Uterus (tissue), 4 donors: ENCODE data around the gene FNBP1. TPM values are rescaled to one million over a fixed set of nuclear protein-coding genes. Genes with fewer than 3 reads are reported as not detected.
A peak's percentile ranks its signal among the peaks of the same experiment; 100 is the strongest.

Experiments
- DNase-seq, 2 donors: peaks; one replicate each; pipeline ENCODE4 v3.0.0-alpha.2; 2019 to 2020
- H3K27ac ChIP-seq, 2 donors: fragments of 200-600 bp; sonication (generic); 1 replicate in 1 of 2; 2 replicates in 1 of 2; pipeline ENCODE4 v1.5.1; 2016 to 2018
- H3K27me3 ChIP-seq, 2 donors: fragments of 200-600 bp; sonication (generic); one replicate each; pipeline ENCODE4 v1.5.1; 2018 to 2019; ENCODE audit warnings: control low read depth in 1 of 2
- H3K36me3 ChIP-seq, 2 donors: fragments of 200-600 bp; sonication (generic); one replicate each; pipeline ENCODE4 v1.5.1; 2019; ENCODE audit warnings: control low read depth in 1 of 2
- H3K4me1 ChIP-seq, 2 donors: fragments of 200-600 bp; sonication (generic); one replicate each; pipeline ENCODE4 v1.5.1; 2018 to 2019; ENCODE audit warnings: control low read depth in 1 of 2
- H3K4me3 ChIP-seq, 2 donors: fragments of 200-600 bp; sonication (generic); 1 replicate in 1 of 2; 2 replicates in 1 of 2; pipeline ENCODE4 v1.5.1; 2018 to 2019; ENCODE audit warnings: mild to moderate bottlenecking in 1 of 2
- H3K9me3 ChIP-seq, 2 donors: fragments of 200-600 bp; sonication (generic); one replicate each; pipeline ENCODE4 v1.5.1; 2019; ENCODE audit warnings: control low read depth in 1 of 2
- POLR2A ChIP-seq, 2 donors: fragments of 450-650 bp; IDR thresholded peaks; one replicate each; pipeline ENCODE4 v1.6.1; 2016; ENCODE audit warnings: antibody characterized with exemption in 2 of 2, mild to moderate bottlenecking in 1 of 2, moderate library complexity in 1 of 2
- intact Hi-C: fragments of 100-400 bp; cut with DNase I; formaldehyde crosslinking; loops from one replicate; pipeline ENCODE4 v1.15.1; 2023; ENCODE audit warnings: low total_unique reads
- total RNA-seq, 4 donors: library from RNA; depleted of rRNA in 3 of 4; stranded (reverse); fragments of >200 nt in 3 of 4; gene quantifications; one replicate each; pipeline versions ENCODE4 v1.1.0 to v1.2.4, GENCODE V29; 2014 to 2023
- TF ChIP-seq, protein P1 (sequence below), 4 experiments: fragments of 200-600 bp in 2 of 4; fragments of 450-650 bp in 2 of 4; sonication (generic) in 2 of 4; IDR thresholded peaks; one replicate each; pipeline ENCODE4 v1.5.1; 2016 to 2019; ENCODE audit warnings: antibody characterized with exemption in 4 of 4, mild to moderate bottlenecking in 2 of 4, moderate library complexity in 1 of 4
- donor health status: DM: yes; HTN: yes; CAD: no.

Gene FNBP1
- total RNA-seq, 4 donors from 2014 or later: 18.5 to 102 (median 77.2) TPM

DNA sequence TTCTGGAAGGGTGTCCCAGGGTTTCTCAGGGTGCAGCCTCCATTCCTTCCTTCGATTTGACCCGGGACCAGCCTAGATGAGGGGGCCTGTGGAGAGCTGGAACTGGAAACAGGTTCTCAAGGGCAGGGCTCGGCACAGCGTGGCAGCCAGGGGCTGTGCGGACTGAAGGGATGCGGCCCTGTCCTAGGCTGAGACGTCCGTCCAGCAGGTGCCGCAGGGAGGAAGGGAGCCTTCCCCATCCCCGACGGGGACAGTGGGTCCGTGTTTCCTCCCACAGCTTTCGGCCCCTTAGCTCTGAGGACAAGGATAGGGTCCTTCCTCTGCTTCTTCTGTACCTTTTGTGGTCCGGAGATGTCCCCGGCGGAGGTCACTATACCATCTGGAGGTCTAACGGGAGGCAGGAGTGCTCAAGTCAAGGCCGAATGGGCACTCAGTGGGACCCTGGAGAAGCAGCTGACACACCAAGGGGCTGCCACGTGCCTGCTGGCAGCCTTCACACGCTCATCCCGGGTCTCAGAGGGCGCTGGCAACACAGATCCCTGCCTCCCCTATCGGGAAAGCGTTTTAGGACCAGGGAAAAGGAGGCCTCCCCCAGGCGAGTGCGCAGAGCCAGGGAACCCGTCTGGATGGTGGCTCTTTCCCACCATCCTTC is 157.8 kb downstream of the FNBP1 start:
- Histone ChIP-seq H3K4me1 (peaks cover 0 to 9% of the 10 kb centered on the region in 2 donors), H3K4me3 (peak overlapping the region; percentile 8 to 21), H3K36me3 (no peaks in the 10 kb centered on the region), H3K27me3 (no peaks in the 10 kb centered on the region), H3K27ac (peak overlapping the region; percentile 82 to 87), H3K9me3 (no peaks in the 10 kb centered on the region)
- intact Hi-C loops: loop anchor here (5.0 to 10.0 kb wide), 2 partner anchors 167 to 350 kb away; partner anchors contain the start of gene GPR107
- TF ChIP-seq, protein P1, sequence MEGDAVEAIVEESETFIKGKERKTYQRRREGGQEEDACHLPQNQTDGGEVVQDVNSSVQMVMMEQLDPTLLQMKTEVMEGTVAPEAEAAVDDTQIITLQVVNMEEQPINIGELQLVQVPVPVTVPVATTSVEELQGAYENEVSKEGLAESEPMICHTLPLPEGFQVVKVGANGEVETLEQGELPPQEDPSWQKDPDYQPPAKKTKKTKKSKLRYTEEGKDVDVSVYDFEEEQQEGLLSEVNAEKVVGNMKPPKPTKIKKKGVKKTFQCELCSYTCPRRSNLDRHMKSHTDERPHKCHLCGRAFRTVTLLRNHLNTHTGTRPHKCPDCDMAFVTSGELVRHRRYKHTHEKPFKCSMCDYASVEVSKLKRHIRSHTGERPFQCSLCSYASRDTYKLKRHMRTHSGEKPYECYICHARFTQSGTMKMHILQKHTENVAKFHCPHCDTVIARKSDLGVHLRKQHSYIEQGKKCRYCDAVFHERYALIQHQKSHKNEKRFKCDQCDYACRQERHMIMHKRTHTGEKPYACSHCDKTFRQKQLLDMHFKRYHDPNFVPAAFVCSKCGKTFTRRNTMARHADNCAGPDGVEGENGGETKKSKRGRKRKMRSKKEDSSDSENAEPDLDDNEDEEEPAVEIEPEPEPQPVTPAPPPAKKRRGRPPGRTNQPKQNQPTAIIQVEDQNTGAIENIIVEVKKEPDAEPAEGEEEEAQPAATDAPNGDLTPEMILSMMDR (IDR thresholded peaks at IDR 0.05): peak in 1 of 4 experiments; percentile 35
- no peak for TF ChIP-seq POLR2A (IDR thresholded peaks at IDR 0.05)
- DNase-seq: peak; percentile 42 to 48

DNA sequence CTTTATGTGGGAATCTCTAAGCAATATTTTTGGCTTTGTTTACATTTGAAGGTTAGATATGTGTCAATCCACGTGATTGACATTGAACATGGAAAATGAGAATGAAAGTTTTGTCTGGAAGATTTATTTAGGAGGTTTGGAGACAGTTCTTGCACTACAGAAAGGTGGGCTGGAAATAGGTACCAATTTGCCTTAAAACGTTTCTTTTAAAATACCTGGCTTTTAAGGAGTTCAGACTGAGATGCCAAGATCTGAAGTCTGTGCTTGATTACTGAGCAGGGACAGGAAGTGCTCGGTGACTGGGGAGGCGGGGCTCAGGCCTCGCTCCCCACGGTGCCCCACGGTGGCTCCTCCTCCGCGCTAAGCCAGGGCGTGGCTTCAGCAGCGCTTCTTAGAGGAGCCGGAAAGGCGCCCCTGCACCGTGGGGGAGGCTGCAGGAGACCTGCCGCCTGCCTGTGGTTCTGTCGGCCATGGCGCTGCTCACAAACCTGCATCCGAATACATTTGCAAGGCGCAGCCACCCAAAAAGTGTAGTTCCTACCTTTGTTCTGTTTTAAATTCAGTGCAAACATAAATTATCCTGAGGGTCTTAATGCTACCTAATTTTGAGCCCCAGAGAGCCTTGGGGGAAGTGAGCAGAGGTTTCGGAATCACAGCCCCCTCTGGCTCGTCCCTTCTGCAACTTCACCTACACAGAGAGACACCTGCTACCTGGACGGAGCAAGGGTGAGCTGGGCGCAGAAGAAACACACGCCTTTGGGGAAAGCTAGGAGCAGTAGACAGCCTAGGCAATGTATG is 158.6 kb downstream of the FNBP1 start:
- peak in 1 of 2 donors; percentile 21 for TF ChIP-seq POLR2A (IDR thresholded peaks at IDR 0.05)
- TF ChIP-seq, protein P1 (IDR thresholded peaks at IDR 0.05): no peak
- peak; percentile 84 to 89 for DNase-seq
- Histone ChIP-seq H3K27ac (peak overlapping the region; percentile 82 to 87), H3K4me3 (peak overlapping the region; percentile 1 to 21), H3K9me3 (no peaks in the 10 kb centered on the region), H3K36me3 (no peaks in the 10 kb centered on the region), H3K4me1 (peaks cover 0 to 9% of the 10 kb centered on the region in 2 donors), H3K27me3 (no peaks in the 10 kb centered on the region)
- intact Hi-C loops: loop anchor here (5.0 to 10.0 kb wide), 2 partner anchors 168 to 350 kb away; partner anchors contain the start of gene GPR107

DNA sequence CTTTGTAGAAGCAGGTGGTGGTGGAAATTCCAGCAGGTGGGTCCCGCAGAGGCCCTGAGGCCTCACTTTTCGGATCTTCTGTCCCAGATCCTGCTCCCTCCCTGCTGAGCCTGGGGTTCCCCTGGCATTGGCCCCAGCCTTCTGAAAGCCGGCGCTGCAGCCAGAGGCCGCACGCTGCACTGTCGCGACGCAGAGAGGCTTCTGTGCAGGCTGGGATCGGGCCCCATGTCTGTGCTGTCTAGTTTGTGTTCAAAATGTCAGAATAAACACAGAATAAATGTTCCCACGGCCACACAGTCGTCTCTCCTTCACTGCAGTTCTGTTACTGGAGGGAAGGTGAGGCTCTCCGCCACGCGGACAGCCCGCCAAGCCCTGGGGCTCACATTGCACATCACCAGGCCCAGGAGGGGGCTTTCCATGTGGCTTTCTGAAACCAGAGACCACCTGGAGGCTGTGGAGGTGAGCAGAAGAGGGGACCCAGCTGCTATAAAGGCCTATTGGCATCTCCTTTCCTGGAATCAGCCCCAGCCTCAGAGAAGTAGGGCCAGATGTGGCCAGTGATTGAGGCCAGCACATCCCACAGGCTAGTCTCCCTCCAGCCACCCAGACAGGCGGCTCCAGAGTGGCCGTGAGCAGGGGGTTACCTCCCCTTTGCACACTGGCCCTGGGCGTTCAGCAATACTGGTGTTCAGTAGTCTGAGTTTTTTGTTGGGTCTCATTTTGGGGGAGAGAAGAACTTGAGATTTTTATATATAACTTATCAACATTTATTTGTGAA is 161.3 kb downstream of the FNBP1 start:
- no peak for DNase-seq
- H3K4me3 ChIP-seq: no peak overlapping the region
- no peaks in the 10 kb centered on the region for H3K9me3 ChIP-seq
- no peak overlapping the region for H3K27ac ChIP-seq
- no peak for TF ChIP-seq POLR2A (IDR thresholded peaks at IDR 0.05)
- TF ChIP-seq, protein P1 (IDR thresholded peaks at IDR 0.05): no peak
- H3K4me1 ChIP-seq: peaks cover 0 to 9% of the 10 kb centered on the region in 2 donors
- intact Hi-C loops: loop anchor here (10.0 kb wide), 1 partner anchor 353 kb away; no protein-coding TSS in a partner anchor
- no peaks in the 10 kb centered on the region for H3K27me3 ChIP-seq
- H3K36me3 ChIP-seq: no peaks in the 10 kb centered on the region

DNA sequence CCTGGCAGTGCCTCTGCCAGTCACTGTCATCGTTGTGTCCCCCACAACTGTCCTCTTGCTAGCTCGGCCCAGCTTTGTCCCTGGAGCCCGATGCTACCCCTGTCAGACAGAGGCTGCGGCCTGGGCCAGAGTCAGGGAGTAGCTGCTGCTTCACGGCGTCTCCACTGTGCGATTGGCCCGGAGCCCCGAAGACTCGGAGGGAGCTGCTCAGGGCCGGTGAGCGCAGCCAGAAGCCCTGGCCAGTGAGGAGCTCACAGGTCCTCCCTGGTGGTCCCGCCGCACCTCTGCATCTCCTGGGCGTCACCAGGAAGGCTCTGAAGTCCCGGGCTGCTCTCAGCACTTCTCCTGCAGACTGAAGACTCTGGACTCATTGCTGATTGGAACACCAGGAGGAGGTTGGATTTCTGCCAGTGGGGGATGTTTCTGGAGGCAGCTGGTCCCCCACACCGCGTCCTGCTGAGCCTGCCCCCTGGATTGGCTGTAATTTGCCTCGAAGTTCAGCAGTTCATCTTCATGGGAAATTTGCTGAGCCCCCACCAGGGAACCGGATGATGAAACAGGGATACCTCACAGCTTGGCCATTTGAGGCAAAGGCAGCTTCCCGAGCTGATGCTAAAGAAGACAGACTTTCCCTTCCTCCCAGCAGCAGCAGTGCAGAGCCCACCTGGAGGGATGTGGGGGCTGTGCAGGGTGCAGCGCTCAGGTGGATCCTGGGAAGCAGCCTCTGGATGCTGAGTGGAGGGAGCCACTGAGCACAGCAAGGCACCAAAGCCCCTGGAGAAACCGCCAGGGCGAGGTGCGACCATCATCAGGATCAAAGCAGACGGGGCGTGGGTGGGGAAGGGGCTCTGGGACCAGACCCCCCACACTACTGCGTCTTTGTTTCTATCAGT is 162.1 kb downstream of the FNBP1 start:
- peaks cover 0 to 9% of the 10 kb centered on the region in 2 donors for H3K4me1 ChIP-seq
- no peak overlapping the region for H3K27ac ChIP-seq
- no peak for DNase-seq
- H3K4me3 ChIP-seq: no peak overlapping the region
- no peak for TF ChIP-seq POLR2A (IDR thresholded peaks at IDR 0.05)
- TF ChIP-seq, protein P1 (IDR thresholded peaks at IDR 0.05): no peak
- no peaks in the 10 kb centered on the region for H3K27me3 ChIP-seq
- intact Hi-C loops: loop anchor here (10.0 kb wide), 1 partner anchor 354 kb away; no protein-coding TSS in a partner anchor
- no peaks in the 10 kb centered on the region for H3K9me3 ChIP-seq
- H3K36me3 ChIP-seq: no peaks in the 10 kb centered on the region
